NCI-H748 (cell line): Measurements from ENCODE around the gene ATP5F1D.

ENCODE experiments used
- DNase-seq: peaks from one replicate; lab custom pipeline; 2025; ENCODE audit not compliant: unreplicated experiment; lab: John Stamatoyannopoulos, UW

The ATP5F1D gene

DNA sequence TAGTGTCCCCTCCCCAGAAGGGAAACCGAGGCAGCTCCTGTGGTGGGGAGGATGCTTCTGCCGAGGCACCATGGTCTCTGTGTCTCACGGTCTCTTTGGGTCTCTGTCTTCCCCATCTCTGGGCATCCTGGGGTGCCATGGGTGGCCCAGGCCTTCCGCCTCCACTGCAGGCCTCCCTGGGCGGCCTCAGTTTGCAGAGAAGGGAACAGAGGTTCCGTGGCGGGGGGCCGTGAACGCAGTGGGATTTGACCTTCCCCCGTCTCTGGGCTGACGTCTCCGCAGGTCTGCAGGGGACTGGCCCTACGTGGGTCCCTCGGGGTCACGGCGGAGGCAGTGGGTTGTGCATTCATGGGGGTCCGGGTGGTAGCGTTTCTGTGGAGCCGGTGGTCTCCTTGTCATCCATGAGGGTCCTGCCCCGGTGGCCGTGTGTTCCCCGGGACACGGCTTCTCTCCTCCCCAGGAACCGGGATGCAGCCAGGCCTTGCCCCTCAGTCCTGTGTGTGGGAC is 48.7 kb downstream of the ATP5F1D start:
- no peak for DNase-seq

DNA sequence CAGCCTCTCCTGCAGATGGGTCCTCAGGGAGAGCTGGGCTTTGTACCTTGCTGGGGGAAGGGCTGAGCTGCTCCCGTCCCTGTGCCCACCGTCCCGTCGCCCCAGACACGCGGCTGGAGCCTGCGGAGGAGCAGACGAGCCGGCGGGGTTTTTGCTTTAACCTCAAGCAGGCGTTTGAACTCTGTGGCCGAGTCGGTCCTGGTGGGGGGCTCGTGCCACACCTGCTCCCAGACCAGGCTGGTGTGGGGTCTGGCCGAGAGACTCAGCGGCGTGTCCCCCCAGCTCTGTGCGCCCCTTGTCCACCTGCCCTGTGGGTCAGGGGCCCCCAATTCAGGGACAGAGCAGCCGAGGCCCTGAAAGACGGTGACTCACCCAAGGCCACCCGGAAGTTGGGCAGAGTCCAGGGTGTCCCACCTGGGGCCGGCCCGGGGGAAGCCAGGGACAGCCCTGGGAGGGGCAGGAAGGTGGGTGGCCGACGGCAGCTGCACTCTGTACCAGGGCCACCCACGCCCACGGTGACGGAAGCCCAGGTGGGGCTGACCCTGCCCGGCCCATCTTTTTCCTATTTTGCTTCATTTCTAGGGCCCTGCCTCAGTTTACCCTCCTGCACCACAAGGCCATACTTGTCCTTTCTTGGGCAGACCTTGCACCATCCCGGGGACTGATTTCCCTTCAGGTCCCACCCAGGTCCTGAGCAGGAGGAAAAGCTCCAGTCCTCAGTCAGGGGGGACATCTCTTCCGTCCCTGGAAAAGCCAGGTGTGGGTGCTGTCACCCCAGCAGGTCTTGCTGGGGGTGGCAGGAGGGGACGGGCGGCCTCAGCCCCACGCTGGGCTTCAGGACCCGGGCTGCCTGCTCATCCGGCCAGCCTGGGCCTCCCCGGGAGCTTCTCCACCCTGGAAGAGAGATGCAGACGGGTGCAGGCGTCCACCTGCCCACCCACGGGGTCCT is 49.4 kb downstream of the ATP5F1D start:
- no peak for DNase-seq

DNA sequence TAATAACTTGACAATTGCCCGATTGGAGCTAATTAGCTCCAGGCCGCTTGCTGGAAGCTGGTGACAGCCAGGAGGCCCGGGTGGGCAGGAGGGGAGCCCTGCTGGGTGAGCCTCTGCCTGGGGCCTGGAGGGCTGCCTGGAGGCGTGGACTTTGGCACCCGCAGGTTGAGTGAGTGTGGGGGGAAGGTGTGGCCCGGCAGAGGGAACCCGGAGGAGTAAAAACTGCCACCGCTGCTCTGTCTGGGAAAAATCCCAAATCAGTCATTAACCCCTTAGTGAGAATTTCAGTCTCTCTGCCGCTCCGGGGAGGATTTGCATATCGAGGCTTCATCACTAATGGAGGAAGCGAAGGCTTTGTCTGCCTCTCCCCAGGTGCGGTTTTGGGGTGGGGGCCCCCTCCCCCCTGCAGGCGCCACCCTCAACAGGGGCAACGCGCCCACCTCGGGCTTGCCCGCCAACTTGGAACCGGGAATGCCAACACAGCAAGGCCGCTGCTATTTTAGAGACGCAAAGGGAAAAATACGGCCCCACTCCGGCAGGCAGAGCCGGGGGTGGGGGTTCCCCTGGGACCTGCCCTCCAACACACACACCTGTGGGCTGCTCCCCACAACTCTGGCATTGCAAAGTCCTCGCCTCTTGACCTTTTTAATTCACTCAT is 50.3 kb downstream of the ATP5F1D start:
- no peak for DNase-seq

DNA sequence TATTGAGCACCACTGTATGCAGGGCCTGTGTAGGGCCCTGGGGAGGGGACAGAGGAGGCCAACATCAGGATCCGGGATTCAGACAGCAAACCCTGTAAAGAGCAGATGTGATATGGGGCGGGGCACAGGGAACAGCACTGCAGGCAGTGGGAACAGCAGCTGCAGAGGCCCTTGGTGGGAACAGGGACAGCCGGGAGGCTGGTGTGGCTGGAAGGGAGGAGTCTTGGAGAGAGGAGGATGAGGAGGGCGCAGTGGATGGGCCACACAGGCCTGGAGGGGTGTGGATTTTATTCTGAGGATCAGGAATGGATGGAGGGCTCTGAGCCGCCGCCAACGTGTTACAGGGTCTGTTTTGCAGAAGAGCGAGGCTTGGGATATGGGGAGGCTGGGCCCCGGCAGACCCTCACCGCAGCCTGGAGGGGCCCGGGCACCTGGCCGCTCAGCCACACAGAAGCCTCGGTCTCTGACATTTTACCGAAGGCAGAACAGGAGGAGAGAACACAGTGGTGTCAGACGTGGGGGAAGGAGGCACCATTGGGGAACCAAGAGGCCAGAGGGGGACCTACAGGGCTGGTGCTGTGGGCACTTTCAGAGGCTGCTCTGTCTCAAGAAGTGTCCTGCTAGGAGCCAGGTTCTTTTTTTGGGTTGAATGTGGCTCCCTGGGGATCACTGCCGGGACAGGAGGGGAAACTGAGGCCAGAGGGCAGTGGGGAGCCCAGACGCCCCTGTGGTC is 51.0 kb downstream of the ATP5F1D start:
- no peak for DNase-seq

DNA sequence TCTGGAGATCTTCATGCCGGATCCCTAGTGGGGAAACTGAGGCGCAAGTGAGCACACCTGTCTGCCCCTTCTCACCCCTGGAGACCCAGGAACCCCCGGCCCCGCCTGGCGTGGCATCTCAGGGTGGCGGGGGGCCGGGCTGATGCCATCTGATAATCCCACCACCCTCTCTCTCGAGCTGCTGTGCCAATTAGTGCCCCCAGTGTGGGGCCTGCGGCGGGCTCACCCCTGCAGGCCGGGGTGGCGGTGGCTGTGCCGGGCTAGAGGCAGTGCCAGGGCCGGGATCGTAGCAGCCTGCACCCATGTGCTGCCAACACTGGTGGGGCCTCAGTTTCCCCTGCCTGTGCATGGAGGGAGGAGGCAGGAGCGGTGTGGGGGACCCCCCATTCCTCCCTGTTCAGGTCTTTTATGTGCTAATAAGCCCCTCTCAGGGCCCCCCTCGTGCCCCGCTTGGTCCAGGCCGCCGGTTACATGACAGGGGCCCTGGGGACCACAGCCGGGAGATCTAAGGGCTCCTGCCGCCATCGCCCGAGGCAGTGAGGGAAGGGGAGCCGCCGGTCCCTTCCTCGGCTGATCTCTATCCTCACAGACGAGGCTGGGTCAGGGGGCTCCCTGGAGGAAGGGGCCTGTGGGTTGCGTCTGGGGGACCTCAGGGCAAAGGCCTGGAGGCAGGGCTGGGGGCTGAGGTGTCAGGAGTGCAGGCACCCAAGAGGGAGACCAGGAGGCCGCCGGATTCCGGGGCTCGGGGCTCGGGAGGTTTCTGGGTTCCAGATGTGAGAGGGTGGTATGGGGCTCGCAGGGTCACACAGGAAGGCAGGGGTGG is 52.4 kb downstream of the ATP5F1D start:
- DNase-seq, result no peak
